HCT116 (cell line): Measurements from ENCODE around the gene YBEY. TPM values are rescaled to one million over a fixed set of nuclear protein-coding genes. Genes with fewer than 3 reads are reported as not detected.

ENCODE experiments used
- ATAC-seq: fragments of 200-7000 bp; cut with Tn5 transposase; 2 replicates; pipeline ENCODE4 v1.9.1; 2020; ENCODE audit warnings: mild to moderate bottlenecking, moderate library complexity
- BruUV-seq: library from RNA; stranded (reverse); fragments of 400-500 nt; replicated peaks from 2 replicates; lab custom pipeline; 2021; lab: Mats Ljungman, UMichigan
- CTCF ChIA-PET: fragments of 300-600 bp; sonication (Branson Sonifier 250); formaldehyde crosslinking; loops from one replicate; lab custom pipeline; 2021; ENCODE audit warnings: antibody characterized with exemption; lab: Charles Lee
- POLR2A ChIA-PET: fragments of 300-600, 350-600 bp; sonication (Branson Sonifier 250); formaldehyde crosslinking; loops from one replicate; lab custom pipeline; 2021; ENCODE audit warnings: antibody characterized with exemption; lab: Charles Lee
- RAD21 ChIA-PET, 2 experiments: fragments of 300-600 bp; sonication (Branson Sonifier 250); formaldehyde crosslinking; loops; one replicate each; lab custom pipeline; 2023; ENCODE audit warnings: low total read pairs in 2 of 2; ENCODE audit not compliant: uncharacterized antibody in 2 of 2, unreplicated experiment in 2 of 2, low non-redundant PET in 1 of 2; lab: Charles Lee
- DNase-seq: peaks from one replicate; pipeline ENCODE4 v3.0.0-alpha.2; 2010; ENCODE audit warnings: low read depth, low spot score
- H2AFZ ChIP-seq: fragments of 200-600 bp; shearing (Covaris generic), sonication (generic); 2 replicates; pipeline ENCODE4 v1.6.1; 2017; ENCODE audit warnings: low read depth, mixed run types, mixed read lengths, antibody characterized with exemption, low read length; ENCODE audit not compliant: poor library complexity, severe bottlenecking
- H3K27ac ChIP-seq: 2 replicates; pipeline ENCODE4 v1.5.1; 2012; ENCODE audit warnings: low read depth, low read length
- H3K27me3 ChIP-seq: fragments of 200-600 bp; sonication (generic); 2 replicates; pipeline ENCODE4 v1.6.1; 2016; ENCODE audit warnings: mixed run types, low read length, mixed read lengths; ENCODE audit not compliant: insufficient read depth
- H3K36me3 ChIP-seq, 2 experiments: fragments of 200-500 bp in 1 of 2; fragments of 200-600 bp in 1 of 2; sonication (Bioruptor generic) in 1 of 2; sonication (generic) in 1 of 2; 2 replicates each; pipeline versions ENCODE4 v1.5.1 to v1.6.1; 2014 to 2016; ENCODE audit warnings: low read length in 2 of 2, inconsistent platforms in 1 of 2, mixed read lengths in 1 of 2, mixed run types in 1 of 2; ENCODE audit not compliant: insufficient read depth in 2 of 2, control insufficient read depth in 1 of 2
- H3K4me1 ChIP-seq, 2 experiments: fragments of 200-600 bp in 1 of 2; sonication (generic) in 1 of 2; 2 replicates each; pipeline versions ENCODE4 v1.5.1 to v1.6.1; 2012 to 2017; ENCODE audit warnings: low read length in 2 of 2, inconsistent platforms in 1 of 2, mild to moderate bottlenecking in 1 of 2, mixed read lengths in 1 of 2, mixed run types in 1 of 2, moderate library complexity in 1 of 2; ENCODE audit not compliant: insufficient read depth in 2 of 2, control insufficient read depth in 1 of 2
- H3K4me2 ChIP-seq: fragments of 200-600 bp; sonication (generic); 2 replicates; pipeline ENCODE4 v1.6.1; 2017; ENCODE audit warnings: mixed run types, low read length, mixed read lengths
- H3K4me3 ChIP-seq, 2 experiments: fragments of 200-600 bp in 1 of 2; sonication (generic) in 1 of 2; replicated peaks in 1 of 2; 2 replicates each; pipeline ENCODE4 v1.5.1; 2011 to 2016; ENCODE audit warnings: low read length in 2 of 2, control low read depth in 1 of 2, low read depth in 1 of 2, mild to moderate bottlenecking in 1 of 2, mixed read lengths in 1 of 2, mixed run types in 1 of 2
- H3K79me2 ChIP-seq: fragments of 200-600 bp; sonication (generic); 2 replicates; pipeline ENCODE4 v1.6.1; 2017; ENCODE audit warnings: mild to moderate bottlenecking, mixed run types, low read length, moderate library complexity, mixed read lengths; ENCODE audit not compliant: insufficient read depth
- H3K9ac ChIP-seq: fragments of 200-600 bp; sonication (generic); 2 replicates; pipeline ENCODE4 v1.6.1; 2016; ENCODE audit warnings: low read length, mixed read lengths
- H3K9me2 ChIP-seq: fragments of 200-600 bp; sonication (generic), shearing (Covaris generic); 2 replicates; pipeline ENCODE4 v1.6.1; 2017; ENCODE audit warnings: mixed run types, mild to moderate bottlenecking, moderate library complexity; ENCODE audit not compliant: insufficient read depth
- H3K9me3 ChIP-seq, 2 experiments: fragments of 200-500 bp in 1 of 2; fragments of 200-600 bp in 1 of 2; sonication (Bioruptor generic) in 1 of 2; sonication (generic) in 1 of 2; 2 replicates each; pipeline ENCODE4 v1.6.1; 2014 to 2017; ENCODE audit warnings: low read length in 2 of 2, mixed read lengths in 2 of 2, inconsistent platforms in 1 of 2, low read depth in 1 of 2, mild to moderate bottlenecking in 1 of 2, mixed run types in 1 of 2, moderate library complexity in 1 of 2; ENCODE audit not compliant: control insufficient read depth in 1 of 2, insufficient read depth in 1 of 2
- H4K20me1 ChIP-seq: fragments of 200-600 bp; sonication (generic), shearing (Covaris generic); 2 replicates; pipeline ENCODE4 v1.6.1; 2017; ENCODE audit warnings: mixed run types, mild to moderate bottlenecking, moderate library complexity; ENCODE audit not compliant: insufficient read depth
- ELF1 ChIP-seq: IDR thresholded peaks from 2 replicates; pipeline ENCODE4 v1.6.1; 2012; ENCODE audit warnings: low read depth, borderline replicate concordance
- POLR2A ChIP-seq: IDR thresholded peaks from 2 replicates; pipeline ENCODE4 v1.7.0; 2011; ENCODE audit warnings: borderline replicate concordance; ENCODE audit not compliant: insufficient read depth, insufficient read length; ENCODE audit errors: extremely low read depth
- POLR2AphosphoS5 ChIP-seq: IDR thresholded peaks from 2 replicates; pipeline ENCODE4 v1.6.1; 2011; ENCODE audit warnings: mild to moderate bottlenecking, low read depth, low read length, moderate library complexity
- SIN3A ChIP-seq: IDR thresholded peaks from 2 replicates; pipeline ENCODE4 v1.6.1; 2012; ENCODE audit warnings: low read depth
- TCF7L2 ChIP-seq: IDR thresholded peaks from 2 replicates; pipeline ENCODE4 v1.7.0; 2011; ENCODE audit warnings: borderline replicate concordance, inconsistent platforms; ENCODE audit not compliant: insufficient read depth, insufficient read length; ENCODE audit errors: extremely low read depth
- ZBTB33 ChIP-seq: IDR thresholded peaks from 2 replicates; pipeline ENCODE4 v1.6.1; 2011; ENCODE audit warnings: mild to moderate bottlenecking, low read length, moderate library complexity; ENCODE audit not compliant: insufficient replicate concordance; ENCODE audit errors: extremely low read depth
- ZFX ChIP-seq: fragments of 450-650 bp; IDR thresholded peaks from 2 replicates; pipeline ENCODE4 v1.6.1; 2017
- intact Hi-C: fragments of 100-400 bp; cut with micrococcal nuclease; formaldehyde crosslinking; loops from 2 replicates; pipeline ENCODE4 v1.10.0; 2022
- total RNA-seq: library from RNA; stranded (reverse); gene quantifications from one replicate; pipeline ENCODE4 v1.2.1, GENCODE V29; 2021; ENCODE audit not compliant: unreplicated experiment
- TF ChIP-seq, protein P1 (sequence below): IDR thresholded peaks from 2 replicates; pipeline ENCODE4 v1.6.1; 2012

The YBEY gene
- total RNA-seq, 1 experiment from 2014 or later = 31.5 TPM

DNA sequence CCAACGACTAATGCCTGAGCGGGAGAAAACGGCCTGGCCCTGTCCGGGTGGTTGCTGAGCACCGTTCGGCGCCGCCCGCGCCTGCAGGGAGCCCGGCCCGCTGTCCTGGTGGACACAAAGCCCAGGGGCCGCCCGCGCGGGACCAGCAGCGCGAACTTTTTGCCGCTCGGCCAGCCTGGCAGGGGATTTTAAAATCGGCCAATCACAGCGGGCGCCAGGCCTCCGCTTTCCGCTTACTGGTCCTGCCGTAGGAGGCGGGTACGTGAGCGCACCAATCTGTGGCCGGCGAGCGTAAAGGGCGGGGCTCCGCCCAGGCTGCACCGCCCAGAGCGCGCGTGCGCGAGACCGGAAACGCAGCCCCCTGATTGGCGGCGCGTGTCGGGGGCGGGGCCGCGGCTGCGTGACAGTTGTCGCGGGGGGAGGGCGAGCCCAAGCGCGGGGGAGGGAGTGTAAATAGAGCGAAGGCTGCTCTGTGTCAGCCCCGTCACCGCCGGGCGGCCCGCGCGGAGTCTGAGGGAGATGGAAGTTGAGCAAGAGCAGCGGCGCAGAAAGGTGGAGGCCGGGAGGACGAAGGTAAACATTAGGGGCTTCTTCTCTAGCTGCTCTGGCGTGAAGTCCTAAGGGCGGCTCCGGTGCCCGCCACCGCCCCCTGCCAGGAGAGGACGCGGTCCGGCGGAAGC, 37.7 kb downstream of the YBEY start, which contains the start of the genes C21orf58 and PCNT:
Gene C21orf58 (minus strand): TSS at position 161 of the 680 bp plus-strand sequence. CDS start 1,132 bp downstream, outside the sequence.
Gene PCNT (plus strand): TSS at position 447 of the 680 bp plus-strand sequence. CDS start 73 bp downstream, at position 520.
- no peaks in the 10 kb centered on the region for H3K9me3 ChIP-seq
- H3K4me1 ChIP-seq = peaks cover 20 to 29% of the 10 kb centered on the region in 2 experiments
- H3K79me2 ChIP-seq = peaks cover 54% of the 10 kb centered on the region
- H3K9me2 ChIP-seq = no peaks in the 10 kb centered on the region
- H3K27me3 ChIP-seq = no peaks in the 10 kb centered on the region
- ChIA-PET RAD21 (no interaction called here), CTCF (no interaction called here), POLR2A (no interaction called here)
- no peaks in the 10 kb centered on the region for H4K20me1 ChIP-seq
- intact Hi-C loops = loop anchor here (2.0 to 10.0 kb wide), 3 partner anchors 37 to 349 kb away; partner anchors contain the start of genes LSS and YBEY
- peak within 1 kb of the TSS; percentile 89 to 93 for H3K4me3 ChIP-seq
- BruUV-seq = no TSS peak
- peak; percentile 44 for TF ChIP-seq POLR2A
- no peak for TF ChIP-seq SIN3A
- TF ChIP-seq POLR2AphosphoS5 = peak; percentile 71
- TF ChIP-seq ZFX = peak; percentile 79
- TF ChIP-seq, protein P1, sequence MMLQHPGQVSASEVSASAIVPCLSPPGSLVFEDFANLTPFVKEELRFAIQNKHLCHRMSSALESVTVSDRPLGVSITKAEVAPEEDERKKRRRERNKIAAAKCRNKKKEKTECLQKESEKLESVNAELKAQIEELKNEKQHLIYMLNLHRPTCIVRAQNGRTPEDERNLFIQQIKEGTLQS = no peak
- no peak for TF ChIP-seq ELF1
- peak; percentile 22 for TF ChIP-seq ZBTB33
- TF ChIP-seq TCF7L2 = no peak
- DNase-seq (peak; percentile 93), ATAC-seq (peak; percentile 83)
- H3K4me2 ChIP-seq = peak within 1 kb of the TSS; percentile 81
- no peak within 1 kb of the TSS for H2AFZ ChIP-seq
- H3K9ac ChIP-seq = peak within 1 kb of the TSS; percentile 98
- H3K36me3 ChIP-seq = peaks cover 0 to 10% of the 10 kb centered on the region in 2 experiments; a peak in 3 of 4 replicates
- peak within 1 kb of the TSS; percentile 96 for H3K27ac ChIP-seq
